WTC11 (cell line): ENCODE results near the gene NRROS.

Source experiments
- CTCF ChIP-seq: fragments of 200-600 bp; IDR thresholded peaks from 2 replicates; pipeline ENCODE4 v1.8.0; 2022; ENCODE audit warnings: antibody characterized with exemption
- SMAD3 ChIP-seq: sonication (generic); formaldehyde crosslinking; IDR thresholded peaks from 2 replicates; pipeline ENCODE4 v1.8.0; 2022; ENCODE audit warnings: missing genetic modification reagents, mild to moderate bottlenecking, borderline replicate concordance
- ZNF281 ChIP-seq: sonication (generic); formaldehyde crosslinking; IDR thresholded peaks from 2 replicates; pipeline ENCODE4 v1.8.0; 2023; ENCODE audit warnings: mild to moderate bottlenecking, missing genetic modification reagents

GRCh38 chr3:196694941-196695848 is 55.7 kb downstream of the NRROS start:
- TF ChIP-seq SMAD3 (no peak), CTCF (no peak), ZNF281 (CRISPR knock-in tag) (no peak)
